Brain microvascular endothelial cell (primary cell): Measurements from ENCODE around the gene FOXK1.

ENCODE experiments used
- DNase-seq: peaks from one replicate; pipeline ENCODE4 v3.0.0-alpha.2; 2020
- H3K27ac ChIP-seq: fragments of 250-450 bp; sonication (Bioruptor Pico); 2 replicates; pipeline ENCODE4 v1.5.1; 2020; ENCODE audit warnings: mild to moderate bottlenecking, moderate library complexity
- H3K27me3 ChIP-seq: fragments of 250-450 bp; sonication (Bioruptor Pico); replicated peaks from 2 replicates; pipeline ENCODE4 v1.5.1; 2020; ENCODE audit warnings: mild to moderate bottlenecking
- H3K36me3 ChIP-seq: fragments of 250-450 bp; sonication (Bioruptor Pico); replicated peaks from 2 replicates; pipeline ENCODE4 v1.5.1; 2020; ENCODE audit warnings: mild to moderate bottlenecking
- H3K4me3 ChIP-seq: 2 replicates; pipeline ENCODE4 v1.5.1; 2011; ENCODE audit warnings: low read depth, mild to moderate bottlenecking, control low read depth, low read length, moderate library complexity
- in situ Hi-C: cut with HindIII; loops from 2 replicates; pipeline ENCODE4 v1.10.0; 2017; ENCODE audit warnings: low sequenced_read_pairs, low pct_ligation_motif_present
- TF ChIP-seq, protein P1 (sequence below): IDR thresholded peaks from 2 replicates; pipeline ENCODE4 v1.5.1; 2011; ENCODE audit warnings: low read depth, mild to moderate bottlenecking, moderate library complexity, low read length, control low read depth, inconsistent platforms; ENCODE audit errors: missing control alignments

The FOXK1 gene

DNA sequence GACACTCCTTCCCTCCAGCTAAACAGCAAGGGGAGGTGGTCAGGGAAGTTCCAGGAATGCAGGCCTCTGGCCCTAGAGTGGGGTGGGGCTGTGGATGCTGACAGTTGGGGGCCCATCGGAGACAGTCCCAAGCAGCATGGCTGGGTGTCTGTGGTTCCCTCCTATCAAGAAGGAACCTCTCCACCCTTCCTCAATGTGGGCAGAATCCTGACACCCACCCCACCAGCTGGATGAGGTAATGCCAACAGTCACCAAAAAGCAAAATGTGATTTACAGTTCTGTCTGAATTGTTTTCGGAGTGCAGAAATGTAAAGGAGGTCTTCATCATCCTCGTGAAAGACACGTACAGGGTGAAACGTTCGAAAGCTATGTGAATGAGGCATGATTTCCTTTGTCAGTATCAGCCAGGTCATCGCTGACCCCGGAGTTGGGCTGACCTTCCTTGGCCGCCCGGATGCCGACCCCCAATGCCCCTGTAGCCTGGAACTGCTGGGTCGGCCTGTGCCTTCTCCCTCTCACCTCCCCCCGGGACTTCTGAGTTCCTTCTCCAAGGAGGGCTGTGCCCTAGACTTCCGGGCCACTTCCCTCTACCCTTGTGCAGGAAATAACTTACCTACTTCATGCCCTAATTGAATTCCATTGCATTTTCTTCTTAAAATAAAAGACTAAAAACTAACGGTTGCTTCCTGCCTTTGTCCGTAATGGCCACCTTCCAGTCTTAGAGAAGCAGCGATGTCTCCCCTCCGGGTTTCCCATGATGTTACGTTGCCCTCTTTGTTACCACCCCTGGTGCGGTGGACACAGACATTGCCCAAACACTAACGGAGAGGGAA, 24.5 kb downstream of the FOXK1 start:
- H3K27ac ChIP-seq: peak overlapping the region; percentile 79
- TF ChIP-seq, protein P1, sequence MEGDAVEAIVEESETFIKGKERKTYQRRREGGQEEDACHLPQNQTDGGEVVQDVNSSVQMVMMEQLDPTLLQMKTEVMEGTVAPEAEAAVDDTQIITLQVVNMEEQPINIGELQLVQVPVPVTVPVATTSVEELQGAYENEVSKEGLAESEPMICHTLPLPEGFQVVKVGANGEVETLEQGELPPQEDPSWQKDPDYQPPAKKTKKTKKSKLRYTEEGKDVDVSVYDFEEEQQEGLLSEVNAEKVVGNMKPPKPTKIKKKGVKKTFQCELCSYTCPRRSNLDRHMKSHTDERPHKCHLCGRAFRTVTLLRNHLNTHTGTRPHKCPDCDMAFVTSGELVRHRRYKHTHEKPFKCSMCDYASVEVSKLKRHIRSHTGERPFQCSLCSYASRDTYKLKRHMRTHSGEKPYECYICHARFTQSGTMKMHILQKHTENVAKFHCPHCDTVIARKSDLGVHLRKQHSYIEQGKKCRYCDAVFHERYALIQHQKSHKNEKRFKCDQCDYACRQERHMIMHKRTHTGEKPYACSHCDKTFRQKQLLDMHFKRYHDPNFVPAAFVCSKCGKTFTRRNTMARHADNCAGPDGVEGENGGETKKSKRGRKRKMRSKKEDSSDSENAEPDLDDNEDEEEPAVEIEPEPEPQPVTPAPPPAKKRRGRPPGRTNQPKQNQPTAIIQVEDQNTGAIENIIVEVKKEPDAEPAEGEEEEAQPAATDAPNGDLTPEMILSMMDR: no peak
- DNase-seq: no peak
- H3K27me3 ChIP-seq: no peaks in the 10 kb centered on the region
- no peaks in the 10 kb centered on the region for H3K36me3 ChIP-seq
- H3K4me3 ChIP-seq: no peak overlapping the region
- in situ Hi-C loops: no loop called here

DNA sequence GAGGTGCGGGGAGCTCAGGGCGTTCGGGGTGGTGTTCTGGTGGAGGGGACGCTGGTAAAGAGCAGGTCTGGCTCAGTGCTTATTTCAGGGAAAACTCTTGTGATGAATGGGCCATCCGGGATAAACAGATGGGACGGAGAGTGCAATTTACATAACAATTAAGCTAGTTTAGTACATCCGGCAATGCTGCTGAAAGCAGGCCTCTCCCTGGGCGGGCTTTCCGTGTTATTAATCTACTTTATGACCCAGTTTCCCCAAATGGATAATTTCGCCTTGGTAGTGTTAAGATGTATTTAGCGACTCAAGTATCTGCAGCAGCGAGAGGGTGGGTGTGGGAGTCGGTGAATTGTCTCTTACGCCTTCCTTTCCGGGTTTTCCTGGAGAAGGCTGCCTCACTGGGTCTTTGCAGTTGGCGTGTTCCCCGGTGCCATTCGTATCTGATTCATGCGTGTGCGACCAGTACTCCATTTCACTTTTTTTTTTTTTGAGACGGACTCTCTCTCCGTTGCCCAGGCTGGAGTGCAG, 25.2 kb downstream of the FOXK1 start:
- H3K27ac ChIP-seq: no peak overlapping the region
- in situ Hi-C loops: no loop called here
- TF ChIP-seq, protein P1: no peak
- no peaks in the 10 kb centered on the region for H3K36me3 ChIP-seq
- no peak for DNase-seq
- no peak overlapping the region for H3K4me3 ChIP-seq
- no peaks in the 10 kb centered on the region for H3K27me3 ChIP-seq

DNA sequence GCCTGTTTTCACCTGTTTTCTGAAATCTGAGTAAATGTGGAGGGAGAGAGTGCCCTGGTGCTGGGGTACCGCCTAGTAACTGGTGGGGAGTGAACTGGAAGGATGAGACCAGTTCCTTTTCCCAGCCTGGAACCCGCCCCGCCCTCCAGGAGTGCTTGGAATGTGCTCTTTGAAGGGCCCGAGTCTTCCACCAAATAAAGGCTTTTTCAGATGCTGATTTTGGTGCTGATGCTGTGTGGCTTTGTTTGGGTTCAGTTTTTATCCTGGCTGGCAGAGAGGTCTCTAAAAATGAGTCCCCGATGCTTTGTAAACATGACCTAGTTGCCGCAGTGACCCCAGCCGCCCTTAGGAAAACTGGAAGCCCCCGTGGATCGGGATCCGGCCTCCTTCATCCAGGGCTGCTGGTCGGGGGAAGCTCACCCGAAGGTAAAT, 25.9 kb downstream of the FOXK1 start:
- Histone ChIP-seq H3K27ac (no peak overlapping the region), H3K4me3 (no peak overlapping the region), H3K27me3 (no peaks in the 10 kb centered on the region), H3K36me3 (no peaks in the 10 kb centered on the region)
- in situ Hi-C loops: no loop called here
- no peak for DNase-seq
- TF ChIP-seq, protein P1: no peak

DNA sequence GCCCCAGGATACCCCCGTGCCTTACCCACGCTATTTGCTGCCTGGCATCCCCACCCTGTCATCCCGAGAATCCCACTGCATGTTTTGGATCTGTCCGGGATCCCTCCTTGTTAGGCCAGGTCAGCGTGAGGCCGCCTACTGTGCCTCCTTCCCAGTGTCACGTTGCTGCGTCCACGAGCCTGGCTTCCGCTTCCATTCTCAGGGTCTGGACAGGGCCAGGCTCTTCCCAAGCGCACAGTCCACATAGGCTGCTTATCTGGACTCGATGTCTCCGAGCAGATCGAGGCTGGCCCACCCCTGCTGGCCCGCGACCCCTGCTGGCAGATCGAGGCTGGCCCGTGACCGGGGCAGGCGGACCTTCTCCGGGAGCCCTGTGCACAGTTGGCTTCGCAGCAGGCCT, 27.1 kb downstream of the FOXK1 start:
- no peaks in the 10 kb centered on the region for H3K36me3 ChIP-seq
- no peak overlapping the region for H3K4me3 ChIP-seq
- in situ Hi-C loops: no loop called here
- DNase-seq: no peak
- no peak overlapping the region for H3K27ac ChIP-seq
- TF ChIP-seq, protein P1: peak; percentile 23
- H3K27me3 ChIP-seq: no peaks in the 10 kb centered on the region

DNA sequence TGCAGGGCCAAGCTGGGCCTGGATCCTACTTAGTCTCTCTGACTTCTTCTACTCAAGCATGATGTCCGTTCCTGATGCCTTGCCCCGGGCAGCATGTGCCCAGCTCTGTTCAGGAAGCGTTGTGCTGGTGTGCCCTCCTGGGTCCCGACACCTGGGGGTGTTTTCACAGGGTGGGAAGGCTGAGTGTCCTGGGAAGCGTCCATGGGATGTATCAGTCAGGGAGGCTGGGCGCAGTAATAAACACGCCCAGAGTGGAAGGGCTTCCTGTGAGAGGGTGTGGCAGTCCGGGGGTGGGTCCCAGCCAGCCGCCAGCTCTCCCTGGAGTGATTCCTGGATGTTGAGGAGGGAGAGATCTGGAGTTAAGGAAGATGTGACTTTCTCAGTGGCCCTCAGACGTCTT, 29.0 kb downstream of the FOXK1 start:
- no peak for DNase-seq
- H3K27me3 ChIP-seq: no peaks in the 10 kb centered on the region
- H3K4me3 ChIP-seq: no peak overlapping the region
- H3K27ac ChIP-seq: no peak overlapping the region
- no peaks in the 10 kb centered on the region for H3K36me3 ChIP-seq
- TF ChIP-seq, protein P1: no peak
- in situ Hi-C loops: no loop called here

DNA sequence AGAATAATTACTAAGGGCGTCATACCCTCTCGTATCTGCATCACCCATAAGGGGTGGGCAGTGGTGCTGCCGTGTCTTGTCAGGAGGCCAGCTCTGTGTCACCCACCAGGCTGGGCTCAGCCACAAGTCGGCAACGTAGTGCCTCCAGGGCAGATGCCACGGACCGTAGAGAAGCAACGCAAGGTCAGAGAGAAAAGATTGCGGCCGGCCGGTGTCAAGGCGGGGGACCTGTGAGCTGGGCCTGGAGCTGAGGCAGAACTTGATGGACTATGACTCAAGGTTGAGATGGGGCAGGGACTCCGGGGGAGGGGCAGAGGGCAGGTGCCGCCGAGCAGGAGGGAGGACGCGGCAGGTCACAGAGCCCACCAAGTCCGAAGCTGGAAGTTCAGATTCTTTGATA, 29.5 kb downstream of the FOXK1 start:
- in situ Hi-C loops: no loop called here
- no peak overlapping the region for H3K27ac ChIP-seq
- TF ChIP-seq, protein P1: no peak
- H3K4me3 ChIP-seq: no peak overlapping the region
- H3K27me3 ChIP-seq: no peaks in the 10 kb centered on the region
- no peaks in the 10 kb centered on the region for H3K36me3 ChIP-seq
- no peak for DNase-seq
